ENCODE results near the gene KDM4C. TPM values are rescaled to one million over a fixed set of nuclear protein-coding genes. Genes with fewer than 3 reads are reported as not detected.

KDM4C gene
- total and polyA plus RNA-seq, 2 of the 4 experiments (the other 2 are of a cell fraction): 11.8 to 23.8 TPM

- Histone ChIP-seq H2AK9ac (replicated peaks; ENCODE audit: low read depth, low read length, poor library complexity) (no peak overlapping the region), H3K4me1 (ENCODE audit: control insufficient read depth, insufficient read depth, low read length) (no peaks in the 10 kb centered on the region), H3K56ac (ENCODE audit: extremely low read depth, insufficient read depth, low read length) (no peak overlapping the region), H3K27ac (ENCODE audit: insufficient read depth, low read length) (no peak overlapping the region), H2AK5ac (ENCODE audit: low read depth, low read length) (no peak overlapping the region), H3K23ac (ENCODE audit: low read depth, low read length) (no peak overlapping the region), H3K4me3 (ENCODE audit: insufficient read depth, low read depth, low read length) (no peak overlapping the region), H4K8ac (ENCODE audit: low read depth in 2 of 2, low read length in 2 of 2) (no peak overlapping the region), H4K5ac (ENCODE audit: low read depth, low read length) (no peak overlapping the region), H3K36me3 (ENCODE audit: control insufficient read depth, insufficient read depth, low read length) (no peaks in the 10 kb centered on the region), H3K9me1 (ENCODE audit: insufficient read depth, low read length) (no peaks in the 10 kb centered on the region), H3K9me3 (ENCODE audit: control insufficient read depth, insufficient read depth, low read length) (no peaks in the 10 kb centered on the region), H4K91ac (ENCODE audit: insufficient read depth, low read depth, low read length) (no peak overlapping the region), H2BK20ac (ENCODE audit: low read depth, low read length) (no peak overlapping the region), H2BK5ac (ENCODE audit: low read depth, low read length, poor library complexity, severe bottlenecking) (no peak overlapping the region), H3K4me2 (ENCODE audit: low read depth, low read length) (no peak overlapping the region), H3K4ac (ENCODE audit: low read depth, low read length) (no peak overlapping the region), H2BK120ac (ENCODE audit: low read depth, low read length) (no peak overlapping the region), H3K9ac (ENCODE audit: low read depth, low read length) (no peak overlapping the region), H4K20me1 (ENCODE audit: insufficient read depth, low read length) (no peaks in the 10 kb centered on the region), H2BK15ac (ENCODE audit: low read depth, low read length) (no peak overlapping the region), H3K18ac (ENCODE audit: low read depth, low read length) (no peak overlapping the region), H3K79me1 (ENCODE audit: low read depth in 1 of 2, low read length in 2 of 2) (no peaks in the 10 kb centered on the region), H3K14ac (replicated peaks; ENCODE audit: low read depth, low read length) (no peak overlapping the region), H3K27me3 (ENCODE audit: control insufficient read depth, insufficient read depth, low read length) (no peaks in the 10 kb centered on the region), H2AFZ (replicated peaks; ENCODE audit: low read length, poor library complexity) (no peak overlapping the region)
- TF ChIP-seq MXI1 (IDR thresholded peaks at IDR 0.05; ENCODE audit: borderline replicate concordance, low read depth, low read length) (no peak), USF2 (IDR thresholded peaks at IDR 0.05; ENCODE audit: low read depth, low read length) (no peak), MAFK (IDR thresholded peaks at IDR 0.05; ENCODE audit: low read depth, low read length) (no peak), CHD1 (IDR thresholded peaks at IDR 0.05; ENCODE audit: low read depth, low read length) (no peak), MAZ (IDR thresholded peaks at IDR 0.05; ENCODE audit: borderline replicate concordance, low read depth, low read length) (no peak), CEBPB (IDR thresholded peaks at IDR 0.05; ENCODE audit: low read depth, low read length) (no peak), RFX5 (IDR thresholded peaks at IDR 0.05; ENCODE audit: low read depth, low read length) (no peak), POLR2A (IDR thresholded peaks at IDR 0.05; ENCODE audit: low read depth, low read length) (no peak), NFE2L2 (IDR thresholded peaks at IDR 0.05; ENCODE audit: low read depth, low read length) (no peak), ELK1 (IDR thresholded peaks at IDR 0.05; ENCODE audit: borderline replicate concordance, low read depth, low read length) (no peak), SMC3 (IDR thresholded peaks at IDR 0.05; ENCODE audit: low read depth, low read length) (no peak), FOS (IDR thresholded peaks at IDR 0.05; ENCODE audit: low read depth, low read length) (no peak), CTCF (conservative IDR thresholded peaks at IDR 0.05; ENCODE audit: low read depth, low read length) (no peak), RAD21 (IDR thresholded peaks at IDR 0.05; ENCODE audit: low read length) (no peak), BHLHE40 (IDR thresholded peaks at IDR 0.05; ENCODE audit: low read depth, low read length) (no peak), RCOR1 (IDR thresholded peaks at IDR 0.05; ENCODE audit: insufficient replicate concordance, low read length) (no peak)
- intact Hi-C loops (cut with micrococcal nuclease): no loop called here
- no CpG with 5 or more reads among the region's 4 CpGs for WGBS, 2 experiments (ENCODE audit: extremely low coverage in 2 of 2, insufficient read length in 1 of 2)
- ChIA-PET CTCF (interaction anchor here (0.7 kb wide), 1 partner anchor 1206 kb away, joined by 3 read pairs; no protein-coding TSS in a partner anchor), POLR2A (ENCODE audit: unreplicated experiment) (no interaction called here)
- no TSS peak for BruUV-seq (replicated peaks)
- no peak for DNase-seq
- dilution Hi-C loops (cut with HindIII; ENCODE audit: low sequenced_read_pairs, unreplicated experiment): no loop called here
- ATAC-seq (ENCODE audit: low read depth): no peak
- in situ Hi-C loops (cut with MboI; ENCODE audit: low sequenced_read_pairs): no loop called here
These were observed 396.9 kb downstream of the KDM4C start for GRCh38 chr9:7154650-7155049.
